K562 (cell line): ENCODE data around the gene FUZ. TPM values are rescaled to one million over a fixed set of nuclear protein-coding genes. Genes with fewer than 3 reads are reported as not detected.

ENCODE experiments used
- BACH1 ChIP-seq: fragments of 200-800 bp; sonication (Bioruptor generic); IDR thresholded peaks from 2 replicates; pipeline ENCODE4 v1.6.1; 2016; ENCODE audit warnings: missing genetic modification characterization, missing compliant biosample characterization
- CHD7 ChIP-seq: fragments of 200-600 bp; sonication (generic); IDR thresholded peaks from one replicate; pipeline ENCODE4 v1.6.1; 2012; ENCODE audit warnings: mild to moderate bottlenecking, low read depth, low read length, inconsistent platforms
- KAT2B ChIP-seq: IDR thresholded peaks from one replicate; pipeline ENCODE4 v1.6.1; 2012; ENCODE audit warnings: low read depth, mild to moderate bottlenecking, control low read depth, inconsistent platforms, low read length, moderate library complexity
- MITF ChIP-seq: IDR thresholded peaks from 2 replicates; pipeline ENCODE4 v1.6.1; 2014; ENCODE audit warnings: antibody characterized with exemption
- NR2C2 ChIP-seq, 2 experiments: fragments of 200-800 bp in 1 of 2; sonication (Bioruptor generic) in 1 of 2; sonication (generic) in 1 of 2; formaldehyde crosslinking in 1 of 2; IDR thresholded peaks; 2 replicates each; pipeline versions ENCODE4 v1.6.1 to v1.8.0; 2016 to 2022; ENCODE audit warnings: mild to moderate bottlenecking in 1 of 2, missing compliant biosample characterization in 1 of 2, missing genetic modification characterization in 1 of 2, missing genetic modification reagents in 1 of 2
- PREB ChIP-seq: sonication (generic); formaldehyde crosslinking; IDR thresholded peaks from 2 replicates; pipeline ENCODE4 v1.8.1; 2023; ENCODE audit warnings: mild to moderate bottlenecking, missing genetic modification reagents
- SPI1 ChIP-seq: IDR thresholded peaks from 2 replicates; pipeline ENCODE4 v1.6.1; 2011; ENCODE audit warnings: low read depth, low read length, control low read depth, borderline replicate concordance
- SRSF1 ChIP-seq: fragments of 200-400 bp; formaldehyde crosslinking; IDR thresholded peaks from 2 replicates; pipeline ENCODE4 v1.6.1; 2017; ENCODE audit warnings: mild to moderate bottlenecking, low read depth, low read length, moderate library complexity
- STAT5A ChIP-seq: IDR thresholded peaks from 2 replicates; pipeline ENCODE4 v1.6.1; 2012; ENCODE audit warnings: low read length, inconsistent platforms, borderline replicate concordance
- ZNF282 ChIP-seq: sonication (generic); formaldehyde crosslinking; IDR thresholded peaks from 2 replicates; pipeline ENCODE4 v1.8.1; 2023; ENCODE audit warnings: missing genetic modification reagents
- ZNF324 ChIP-seq: fragments of 250-450 bp; sonication (Bioruptor Pico); IDR thresholded peaks from 2 replicates; pipeline ENCODE4 v1.4.0; 2020; ENCODE audit warnings: mild to moderate bottlenecking
- ZNF408 ChIP-seq: fragments of 250-450 bp; sonication (Bioruptor Pico); IDR thresholded peaks from 2 replicates; pipeline ENCODE4 v1.4.0; 2020; ENCODE audit warnings: low read depth, mild to moderate bottlenecking, moderate library complexity
- ZNF79 ChIP-seq: fragments of 250-450 bp; sonication (Bioruptor Pico); IDR thresholded peaks from 2 replicates; pipeline ENCODE4 v1.4.0; 2020; ENCODE audit warnings: low read depth, mild to moderate bottlenecking, moderate library complexity
- polyA plus RNA-seq, 8 experiments: library from polyadenylated mRNA; depleted of rRNA in 4 of 8; stranded (reverse) in 5 of 8; unstranded in 3 of 8; fragments of >200 nt; fragmentation: Nextera tagmentation in 2 of 8; fragmentation: Illumina TruSeq in 1 of 8; extraction: Ambion mirVana in 2 of 8; extraction: Trizol in 1 of 8; gene quantifications; 2 replicates each; pipeline versions ENCODE4 v1.2.1 to v1.2.3, GENCODE V29; 2011 to 2014; ENCODE audit warnings: inconsistent platforms in 1 of 8, missing spikeins in 1 of 8
- total RNA-seq, 7 experiments: library from RNA; depleted of rRNA in 6 of 7; stranded (reverse); fragments of >200 nt in 6 of 7; fragmentation: Illumina TruSeq in 2 of 7; extraction: Trizol in 2 of 7; gene quantifications; 2 replicates each; pipeline versions ENCODE4 v1.2.1 to v1.2.3, GENCODE V29; 2011 to 2021; ENCODE audit warnings: low replicate concordance in 1 of 7

FUZ gene
- total and polyA plus RNA-seq, 9 of the 15 experiments (the other 6 are each of a cell fraction or from before 2014, with no cell fraction given) = 0.17 to 7.6 (median 3.6) TPM; not detected in 1

GRCh38 chr19:49850487-49851342 lies 37.6 kb upstream of the FUZ start, which contains the start of gene PTOV1 (continued):
- TF ChIP-seq CHD7 = no peak
- TF ChIP-seq ZNF282 (CRISPR knock-in tag) = peak; percentile 81; the same call in 1 of the 2 replicates
- no peak; the same call in 1 of the 2 replicates for TF ChIP-seq PREB (CRISPR knock-in tag)
- TF ChIP-seq BACH1 (tag) = no peak; the same call in 1 of the 2 replicates
- no peak for TF ChIP-seq ZNF324
- no peak for TF ChIP-seq SPI1
- no peak for TF ChIP-seq KAT2B
- no peak for TF ChIP-seq ZNF79 (CRISPR knock-in tag)
- TF ChIP-seq ZNF408 = no peak
- TF ChIP-seq STAT5A = no peak
- no peak for TF ChIP-seq SRSF1
- no peak for TF ChIP-seq MITF
- no peak for TF ChIP-seq NR2C2 (CRISPR knock-in tag; IDR thresholded peaks at IDR 0.05)
- peak; percentile 89 for TF ChIP-seq NR2C2 (tag; IDR thresholded peaks at IDR 0.05)
